ENCODE measurements around the gene PARP14. TPM values are rescaled to one million over a fixed set of nuclear protein-coding genes. Genes with fewer than 3 reads are reported as not detected.
"Not testable (repeated sequence)": the region's sequence is repeated elsewhere in the genome, so short reads cannot be mapped to it uniquely, and the experiment has no call there.

The PARP14 gene
- polyA plus RNA-seq (2013, experiment 1 of 2; ENCODE audit: insufficient read length), result 12.2 TPM
- 10.9 TPM for polyA plus RNA-seq (2013, experiment 2 of 2; ENCODE audit: insufficient read length)

GRCh38 chr3:122680475-122681283, at the start of gene PARP14:
TSS of gene PARP14 (plus strand) at chr3:122680839. CDS start at chr3:122680884, 45 bp downstream.
- DNase-seq, result peak; percentile 68

- DNase-seq, result peak; percentile 58
Observed at GRCh38 chr3:122635789-122636188, 44.9 kb upstream of the PARP14 start.

GRCh38 chr3:122636697-122637096, 43.9 kb upstream of the PARP14 start:
- no peak for DNase-seq

GRCh38 chr3:122640437-122640999, 40.1 kb upstream of the PARP14 start:
- no peak for DNase-seq

- DNase-seq, result no peak
Observed at GRCh38 chr3:122642935-122643334, 37.7 kb upstream of the PARP14 start.

GRCh38 chr3:122646146-122646988, 34.3 kb upstream of the PARP14 start:
- no peak for DNase-seq

GRCh38 chr3:122651233-122651907, 29.3 kb upstream of the PARP14 start:
- DNase-seq, result not testable (repeated sequence)

GRCh38 chr3:122651962-122652361, 28.7 kb upstream of the PARP14 start:
- not testable (repeated sequence) for DNase-seq

- not testable (repeated sequence) for DNase-seq
Observed at GRCh38 chr3:122658336-122658735, 22.3 kb upstream of the PARP14 start.

GRCh38 chr3:122660297-122660974, 20.2 kb upstream of the PARP14 start:
- no peak for DNase-seq

GRCh38 chr3:122661633-122662032, 19.0 kb upstream of the PARP14 start:
- DNase-seq, result no peak

GRCh38 chr3:122662505-122662904, 18.1 kb upstream of the PARP14 start:
- no peak for DNase-seq

- no peak for DNase-seq
Observed at GRCh38 chr3:122665226-122665786, 15.3 kb upstream of the PARP14 start.

- DNase-seq, result no peak
Observed at GRCh38 chr3:122665881-122666280, 14.8 kb upstream of the PARP14 start.

GRCh38 chr3:122668930-122669730, 11.5 kb upstream of the PARP14 start:
- DNase-seq, result peak; percentile 81

GRCh38 chr3:122671553-122671952, 9.1 kb upstream of the PARP14 start:
- DNase-seq, result no peak

- no peak for DNase-seq
Observed at GRCh38 chr3:122674339-122674738, 6.3 kb upstream of the PARP14 start.

- peak; percentile 26 for DNase-seq
Observed at GRCh38 chr3:122676759-122677158, 3.9 kb upstream of the PARP14 start.

GRCh38 chr3:122677216-122677615, 3.4 kb upstream of the PARP14 start:
- no peak for DNase-seq

GRCh38 chr3:122678506-122678905, 2.1 kb upstream of the PARP14 start:
- no peak for DNase-seq
